Osteocyte (in vitro differentiated cells): ENCODE measurements around the gene UBA7. TPM values are rescaled to one million over a fixed set of nuclear protein-coding genes. Genes with fewer than 3 reads are reported as not detected.

Source experiments
- DNase-seq: peaks from one replicate; pipeline ENCODE4 v3.0.0; 2021; ENCODE audit warnings: mixed read lengths; ENCODE audit not compliant: unreplicated experiment; ENCODE audit errors: extremely low spot score
- H3K27ac Mint-ChIP-seq: one replicate; pipeline ENCODE4 v1.8.0; 2021; ENCODE audit warnings: mild to moderate bottlenecking, mixed read lengths; ENCODE audit not compliant: unreplicated experiment
- H3K27me3 Mint-ChIP-seq: one replicate; pipeline ENCODE4 v1.8.0; 2021; ENCODE audit warnings: mixed read lengths; ENCODE audit not compliant: unreplicated experiment
- H3K36me3 Mint-ChIP-seq: one replicate; pipeline ENCODE4 v1.8.0; 2021; ENCODE audit warnings: mixed read lengths; ENCODE audit not compliant: unreplicated experiment
- H3K4me1 Mint-ChIP-seq: one replicate; pipeline ENCODE4 v1.8.0; 2021; ENCODE audit warnings: mixed read lengths; ENCODE audit not compliant: unreplicated experiment
- H3K4me3 Mint-ChIP-seq: one replicate; pipeline ENCODE4 v1.8.0; 2021; ENCODE audit warnings: mild to moderate bottlenecking, moderate library complexity, mixed read lengths; ENCODE audit not compliant: unreplicated experiment
- H3K9me3 Mint-ChIP-seq: one replicate; pipeline ENCODE4 v1.8.0; 2021; ENCODE audit warnings: mixed read lengths; ENCODE audit not compliant: unreplicated experiment
- CTCF ChIP-seq: fragments of 200-600 bp; sonication (generic); IDR thresholded peaks from 2 replicates; pipeline ENCODE4 v1.5.0; 2021; ENCODE audit warnings: antibody characterized with exemption, mild to moderate bottlenecking, moderate library complexity
- total RNA-seq: library from RNA; stranded (reverse); gene quantifications from 2 replicates; pipeline ENCODE4 v1.2.1, GENCODE V29; 2021

Gene UBA7
- total RNA-seq, 1 donor from 2014 or later: 63.6 TPM

- H3K4me1 Mint-ChIP-seq: peaks cover 14% of the 10 kb centered on the region
- H3K4me3 Mint-ChIP-seq: no peak overlapping the region
- H3K27me3 Mint-ChIP-seq: no peaks in the 10 kb centered on the region
- DNase-seq: no peak
- H3K9me3 Mint-ChIP-seq: no peaks in the 10 kb centered on the region
- H3K27ac Mint-ChIP-seq: no peak overlapping the region
- no peak for TF ChIP-seq CTCF
- H3K36me3 Mint-ChIP-seq: peaks cover 6% of the 10 kb centered on the region
Observed at GRCh38 chr3:49771340-49771938, 42.3 kb downstream of the UBA7 start.

- peaks cover 4% of the 10 kb centered on the region for H3K36me3 Mint-ChIP-seq
- no peak for TF ChIP-seq CTCF
- H3K27me3 Mint-ChIP-seq: no peaks in the 10 kb centered on the region
- DNase-seq: no peak
- no peak overlapping the region for H3K27ac Mint-ChIP-seq
- peaks cover 14% of the 10 kb centered on the region for H3K4me1 Mint-ChIP-seq
- no peaks in the 10 kb centered on the region for H3K9me3 Mint-ChIP-seq
- H3K4me3 Mint-ChIP-seq: no peak overlapping the region
Observed at GRCh38 chr3:49769926-49770325, 43.8 kb downstream of the UBA7 start.

GRCh38 chr3:49769286-49769915, 44.4 kb downstream of the UBA7 start:
- no peak overlapping the region for H3K27ac Mint-ChIP-seq
- no peak overlapping the region for H3K4me3 Mint-ChIP-seq
- peaks cover 14% of the 10 kb centered on the region for H3K4me1 Mint-ChIP-seq
- no peak for TF ChIP-seq CTCF
- DNase-seq: no peak
- peaks cover 8% of the 10 kb centered on the region for H3K36me3 Mint-ChIP-seq
- no peaks in the 10 kb centered on the region for H3K27me3 Mint-ChIP-seq
- no peaks in the 10 kb centered on the region for H3K9me3 Mint-ChIP-seq

- Mint-ChIP-seq H3K4me3 (no peak overlapping the region), H3K27me3 (no peaks in the 10 kb centered on the region), H3K9me3 (no peaks in the 10 kb centered on the region), H3K36me3 (peaks cover 7% of the 10 kb centered on the region), H3K27ac (no peak overlapping the region), H3K4me1 (no peaks in the 10 kb centered on the region)
- no peak for DNase-seq
- TF ChIP-seq CTCF: no peak
Observed at GRCh38 chr3:49763981-49764380, 49.8 kb downstream of the UBA7 start.

GRCh38 chr3:49761661-49762060, 52.1 kb downstream of the UBA7 start:
- H3K36me3 Mint-ChIP-seq: peaks cover 7% of the 10 kb centered on the region
- H3K27me3 Mint-ChIP-seq: no peaks in the 10 kb centered on the region
- DNase-seq: peak; percentile 25
- H3K27ac Mint-ChIP-seq: no peak overlapping the region
- no peak overlapping the region for H3K4me3 Mint-ChIP-seq
- H3K4me1 Mint-ChIP-seq: peaks cover 2% of the 10 kb centered on the region
- no peak for TF ChIP-seq CTCF
- no peaks in the 10 kb centered on the region for H3K9me3 Mint-ChIP-seq
